GM12873 (cell line): ENCODE results near the gene CNTNAP5.

Experiments used
- TF ChIP-seq, protein P1 (sequence below): IDR thresholded peaks from 2 replicates; pipeline ENCODE4 v1.5.1; 2012; ENCODE audit warnings: low read depth, mild to moderate bottlenecking, moderate library complexity, low read length, control low read depth; ENCODE audit not compliant: insufficient read depth; ENCODE audit errors: missing control alignments

Gene CNTNAP5

DNA sequence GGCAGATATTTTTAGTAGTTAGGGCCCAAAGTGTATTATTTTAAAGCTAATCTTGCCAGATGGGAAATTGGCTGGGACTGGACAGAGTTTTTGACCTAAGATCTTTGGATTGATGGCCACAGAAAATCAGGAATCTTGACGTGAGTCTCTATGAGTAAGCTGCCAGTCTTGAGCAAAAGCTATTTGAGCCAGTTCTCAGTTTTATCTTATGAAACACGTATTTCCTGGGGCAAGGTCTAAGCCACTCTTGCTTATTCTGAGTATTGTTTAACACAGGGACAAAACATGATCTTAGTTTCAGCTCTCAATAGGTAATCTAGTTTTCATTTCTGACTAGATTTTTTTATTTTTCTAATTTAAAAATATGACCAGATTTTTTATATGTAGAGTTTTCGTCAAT lies 329.4 kb downstream of the CNTNAP5 start:
- TF ChIP-seq, protein P1, sequence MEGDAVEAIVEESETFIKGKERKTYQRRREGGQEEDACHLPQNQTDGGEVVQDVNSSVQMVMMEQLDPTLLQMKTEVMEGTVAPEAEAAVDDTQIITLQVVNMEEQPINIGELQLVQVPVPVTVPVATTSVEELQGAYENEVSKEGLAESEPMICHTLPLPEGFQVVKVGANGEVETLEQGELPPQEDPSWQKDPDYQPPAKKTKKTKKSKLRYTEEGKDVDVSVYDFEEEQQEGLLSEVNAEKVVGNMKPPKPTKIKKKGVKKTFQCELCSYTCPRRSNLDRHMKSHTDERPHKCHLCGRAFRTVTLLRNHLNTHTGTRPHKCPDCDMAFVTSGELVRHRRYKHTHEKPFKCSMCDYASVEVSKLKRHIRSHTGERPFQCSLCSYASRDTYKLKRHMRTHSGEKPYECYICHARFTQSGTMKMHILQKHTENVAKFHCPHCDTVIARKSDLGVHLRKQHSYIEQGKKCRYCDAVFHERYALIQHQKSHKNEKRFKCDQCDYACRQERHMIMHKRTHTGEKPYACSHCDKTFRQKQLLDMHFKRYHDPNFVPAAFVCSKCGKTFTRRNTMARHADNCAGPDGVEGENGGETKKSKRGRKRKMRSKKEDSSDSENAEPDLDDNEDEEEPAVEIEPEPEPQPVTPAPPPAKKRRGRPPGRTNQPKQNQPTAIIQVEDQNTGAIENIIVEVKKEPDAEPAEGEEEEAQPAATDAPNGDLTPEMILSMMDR = no peak

DNA sequence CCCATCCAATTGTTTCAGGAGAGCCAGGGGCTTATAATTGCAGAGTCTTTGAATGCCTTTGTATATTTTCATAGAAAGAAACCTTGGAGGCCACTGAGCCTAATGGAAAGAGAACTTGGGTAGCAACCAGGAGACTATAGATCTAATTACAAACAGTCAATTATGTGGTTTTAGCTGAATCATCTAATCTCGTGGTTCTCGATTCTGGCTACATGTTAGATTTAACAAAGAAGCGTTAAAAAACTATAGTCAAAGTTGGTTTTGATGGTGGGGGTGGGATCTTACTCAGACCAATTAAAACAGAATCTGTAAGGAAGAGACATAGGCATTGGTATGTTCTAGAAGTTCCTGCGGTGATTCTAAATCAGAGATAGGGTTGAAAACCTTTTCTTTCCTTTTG lies 344.1 kb downstream of the CNTNAP5 start:
- TF ChIP-seq, protein P1 = no peak

DNA sequence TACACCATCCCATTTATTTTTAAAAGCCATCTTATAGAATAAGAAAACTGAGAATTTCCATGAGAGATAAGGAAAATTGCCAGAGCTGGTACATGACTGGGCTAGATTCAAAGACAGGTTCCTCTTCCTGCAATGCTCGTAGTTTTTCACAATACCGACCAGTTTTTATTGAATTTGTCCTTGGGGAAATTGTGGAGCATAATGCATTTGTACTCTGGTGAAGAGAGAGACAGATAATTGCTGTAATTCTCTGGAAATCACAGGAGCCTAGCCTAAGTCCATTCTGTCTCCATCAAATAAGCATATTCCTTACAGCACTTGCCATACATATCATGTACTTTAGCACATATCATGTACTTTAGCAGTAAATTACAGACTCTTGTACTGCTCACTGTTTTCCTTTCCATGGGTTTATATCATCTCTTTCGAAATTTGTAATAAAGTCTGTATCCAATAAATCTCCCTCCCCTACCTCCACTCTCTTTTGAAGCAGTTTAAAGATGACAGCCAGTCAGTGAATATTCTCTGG lies 355.2 kb downstream of the CNTNAP5 start:
- TF ChIP-seq, protein P1 = no peak

DNA sequence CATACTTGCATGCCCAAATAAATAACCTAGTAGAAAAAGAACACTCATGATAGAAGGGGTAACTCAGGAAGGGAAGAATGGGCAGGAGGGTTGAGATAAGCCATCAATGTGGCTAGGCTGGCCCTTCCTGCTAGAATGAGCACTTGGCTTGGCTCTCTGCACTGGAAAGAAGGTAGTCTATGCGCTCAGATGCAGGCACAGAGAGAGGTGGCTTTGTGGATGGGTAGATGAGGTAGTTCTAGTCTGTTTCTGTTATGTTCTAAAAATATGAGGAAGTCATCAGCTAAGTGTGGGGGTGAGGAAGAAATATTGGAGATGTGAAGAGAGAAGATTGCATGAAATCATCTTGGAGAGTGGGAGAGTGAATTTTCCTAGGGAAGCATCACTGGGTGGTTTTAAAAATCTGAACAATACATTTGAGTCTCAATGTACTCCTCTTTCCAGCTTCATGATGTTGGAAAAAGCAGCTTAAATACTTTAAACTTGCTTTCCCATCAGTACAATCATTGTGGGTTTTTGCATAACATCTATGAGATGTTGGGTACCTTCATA lies 357.1 kb downstream of the CNTNAP5 start:
- TF ChIP-seq, protein P1 = no peak

DNA sequence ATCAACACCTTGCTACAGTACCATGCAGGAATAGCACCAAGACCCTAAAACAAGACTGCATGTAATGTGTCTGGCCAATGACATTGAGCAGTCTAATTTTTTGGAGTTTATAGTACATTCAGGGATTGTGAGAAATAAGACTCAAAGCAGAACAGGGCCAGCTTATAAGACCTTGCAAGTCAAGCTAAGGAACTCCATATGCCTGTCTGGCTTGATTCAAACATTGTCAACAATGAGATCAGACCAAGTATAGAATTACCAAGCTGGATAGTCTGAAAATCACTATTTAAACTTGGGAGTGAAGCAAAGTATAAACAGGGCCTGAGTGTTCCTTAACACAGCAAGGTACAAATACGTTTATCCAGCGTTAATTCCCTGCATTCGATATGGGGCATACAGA lies 370.9 kb downstream of the CNTNAP5 start:
- TF ChIP-seq, protein P1 = no peak

DNA sequence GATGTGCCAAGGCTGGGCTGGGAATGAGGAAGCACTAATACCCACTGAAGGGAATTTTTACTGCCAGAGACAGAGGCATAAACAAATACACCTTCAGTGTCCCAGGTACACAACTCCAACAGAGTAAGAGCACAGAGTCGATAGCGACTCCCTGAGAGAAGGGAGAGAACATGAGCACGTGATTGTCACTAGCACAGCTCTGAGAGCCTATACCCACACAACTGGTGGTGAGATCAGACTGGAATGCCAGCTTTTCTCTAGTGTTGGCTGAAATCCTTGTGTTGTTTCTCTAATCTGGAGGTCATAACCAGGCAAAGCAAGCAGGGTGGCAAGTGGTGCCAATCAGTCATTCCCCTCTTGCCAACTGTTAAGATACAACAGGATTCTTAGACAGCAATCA lies 377.2 kb downstream of the CNTNAP5 start:
- TF ChIP-seq, protein P1 = no peak

DNA sequence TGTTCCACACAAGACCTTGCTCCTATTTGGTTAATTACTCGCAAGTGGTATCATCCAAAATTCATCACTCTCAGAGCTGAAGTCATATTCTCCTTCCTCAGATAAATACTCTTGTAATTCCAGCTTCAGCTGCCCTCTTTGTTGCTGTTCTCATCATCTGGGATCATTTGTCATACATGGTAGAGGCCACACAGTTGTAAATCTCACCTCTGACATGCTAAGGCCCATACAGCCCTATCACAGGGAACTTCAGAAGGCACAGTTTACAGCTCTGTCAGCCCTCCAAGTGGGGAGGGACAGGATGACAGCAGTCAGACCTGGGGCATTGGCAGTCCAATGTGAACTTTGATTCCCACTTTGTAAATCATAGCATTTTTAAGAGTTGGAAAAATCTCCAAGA lies 399.0 kb downstream of the CNTNAP5 start:
- TF ChIP-seq, protein P1 = no peak

DNA sequence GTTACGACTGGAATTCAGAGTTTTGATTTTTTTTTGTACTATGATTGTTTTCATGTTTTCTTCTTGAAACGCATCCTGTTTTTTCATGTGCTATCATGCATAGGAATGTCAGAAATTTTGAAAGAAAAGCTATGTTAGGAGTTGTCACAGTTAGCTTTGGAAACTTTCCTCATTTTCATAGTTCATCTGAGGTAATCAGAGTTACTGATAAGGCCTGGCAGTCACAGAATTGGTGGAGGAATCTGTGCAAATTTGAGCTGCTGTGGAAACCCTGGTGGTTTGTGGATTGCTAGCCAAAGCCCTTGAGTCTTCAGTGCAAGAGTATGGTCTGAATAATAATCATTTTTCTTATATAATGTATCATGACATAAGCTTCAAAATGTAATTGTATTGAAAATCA lies 401.0 kb downstream of the CNTNAP5 start:
- TF ChIP-seq, protein P1 = no peak
